HepG2 (cell line): ENCODE results near the gene IER2. TPM values are rescaled to one million over a fixed set of nuclear protein-coding genes. Genes with fewer than 3 reads are reported as not detected.
A peak's percentile ranks its signal among the peaks of the same experiment; 100 is the strongest.

Source experiments
- ARID4A ChIP-seq: sonication (generic); formaldehyde crosslinking; IDR thresholded peaks from 2 replicates; pipeline ENCODE4 v1.5.0; 2020; ENCODE audit warnings: mild to moderate bottlenecking, missing genetic modification reagents, borderline replicate concordance
- ATF3 ChIP-seq: sonication (generic); formaldehyde crosslinking; IDR thresholded peaks from 2 replicates; pipeline ENCODE4 v1.4.0; 2020; ENCODE audit warnings: missing genetic modification reagents
- EZH2 ChIP-seq: conservative IDR thresholded peaks from 2 replicates; pipeline ENCODE4 v1.6.1; 2012; ENCODE audit warnings: mild to moderate bottlenecking, low read depth, low read length, moderate library complexity
- KAT8 ChIP-seq: IDR thresholded peaks from 2 replicates; pipeline ENCODE4 v1.6.1; 2016; ENCODE audit warnings: missing genetic modification reagents, missing compliant biosample characterization
- MNT ChIP-seq: fragments of 450-650 bp; IDR thresholded peaks from 2 replicates; pipeline ENCODE4 v1.6.1; 2016
- PAXIP1 ChIP-seq: sonication (generic); formaldehyde crosslinking; conservative IDR thresholded peaks from 2 replicates; pipeline ENCODE4 v1.4.0; 2020; ENCODE audit warnings: mild to moderate bottlenecking, missing genetic modification reagents, moderate library complexity
- SOX6 ChIP-seq, 2 experiments: fragments of 450-650 bp in 1 of 2; sonication (generic) in 1 of 2; formaldehyde crosslinking in 1 of 2; IDR thresholded peaks; 2 replicates each; pipeline versions ENCODE4 v1.4.0 to v1.6.1; 2017 to 2020; ENCODE audit warnings: antibody characterized with exemption in 1 of 2, mild to moderate bottlenecking in 1 of 2, missing genetic modification reagents in 1 of 2
- ZNF446 ChIP-seq: sonication (generic); formaldehyde crosslinking; IDR thresholded peaks from 2 replicates; pipeline ENCODE4 v1.5.0; 2020; ENCODE audit warnings: mild to moderate bottlenecking, missing genetic modification reagents
- ZNF563 ChIP-seq: sonication (generic); formaldehyde crosslinking; IDR thresholded peaks from 2 replicates; pipeline ENCODE4 v1.8.0; 2022; ENCODE audit warnings: mild to moderate bottlenecking, moderate library complexity, missing genetic modification reagents
- ZNF576 ChIP-seq: sonication (generic); formaldehyde crosslinking; IDR thresholded peaks from 2 replicates; pipeline ENCODE4 v1.4.0; 2020; ENCODE audit warnings: mild to moderate bottlenecking, missing genetic modification reagents
- ZNF687 ChIP-seq: sonication (generic); formaldehyde crosslinking; IDR thresholded peaks from 2 replicates; pipeline ENCODE4 v1.5.1; 2020; ENCODE audit warnings: mild to moderate bottlenecking, missing genetic modification reagents, moderate library complexity
- ZNF782 ChIP-seq: sonication (generic); formaldehyde crosslinking; IDR thresholded peaks from 2 replicates; pipeline ENCODE4 v1.4.0; 2020; ENCODE audit warnings: missing genetic modification reagents, mild to moderate bottlenecking, borderline replicate concordance
- polyA plus RNA-seq, 8 experiments: library from polyadenylated mRNA; depleted of rRNA in 3 of 8; stranded (reverse) in 7 of 8; unstranded in 1 of 8; fragments of >200 nt; fragmentation: Illumina TruSeq in 4 of 8; extraction: Trizol in 4 of 8; gene quantifications; 2 replicates each; pipeline versions ENCODE4 v1.2.1 to v1.2.3, GENCODE V29; 2011 to 2016; ENCODE audit warnings: low read depth in 4 of 8, missing spikeins in 1 of 8, mixed read lengths in 1 of 8; ENCODE audit not compliant: insufficient read depth in 1 of 8
- total RNA-seq, 5 experiments: library from RNA; depleted of rRNA; stranded (reverse); fragments of >200 nt; fragmentation: Illumina TruSeq; extraction: Trizol; gene quantifications; 2 replicates each; pipeline ENCODE4 v1.2.3, GENCODE V29; 2016; ENCODE audit warnings: low read depth in 1 of 5

Gene IER2
- total and polyA plus RNA-seq, 2 of the 13 experiments (the other 11 are each of a cell fraction or from before 2014, with no cell fraction given) = 10.1 to 14.3 TPM

GRCh38 chr19:13190781-13191540, 40.8 kb downstream of the IER2 start (continued):
- TF ChIP-seq ZNF687 (CRISPR knock-in tag) (peak; percentile 60), ATF3 (CRISPR knock-in tag) (no peak), ARID4A (CRISPR knock-in tag) (peak; percentile 33; the same call in 1 of the 2 replicates), PAXIP1 (CRISPR knock-in tag) (peak; percentile 84), SOX6 (IDR thresholded peaks at IDR 0.05) (no peak), SOX6 (CRISPR knock-in tag; IDR thresholded peaks at IDR 0.05) (peak; percentile 50; the same call in 1 of the 2 replicates), ZNF563 (no peak), ZNF576 (CRISPR knock-in tag) (no peak), EZH2 (no peak), MNT (no peak), ZNF782 (CRISPR knock-in tag) (no peak), KAT8 (CRISPR knock-in tag) (no peak; the same call in 1 of the 2 replicates), ZNF446 (CRISPR knock-in tag) (no peak)
